HCEC 1CT (cell line): Measurements from ENCODE around the gene FNDC3B.
A peak's percentile ranks its signal among the peaks of the same experiment; 100 is the strongest.

Experiments used
- DNase-seq: peaks from one replicate; pipeline ENCODE4 v3.0.0-alpha.2; 2017

Gene FNDC3B

GRCh38 chr3:172056416-172056815 is 17.0 kb downstream of the FNDC3B start:
- DNase-seq = no peak

- no peak for DNase-seq
These were observed 17.7 kb downstream of the FNDC3B start for GRCh38 chr3:172057059-172057458.

GRCh38 chr3:172057624-172058327 is 18.4 kb downstream of the FNDC3B start:
- no peak for DNase-seq

- DNase-seq = no peak
These were observed 20.2 kb downstream of the FNDC3B start for GRCh38 chr3:172059532-172059931.

- DNase-seq = no peak
These were observed 20.9 kb downstream of the FNDC3B start for GRCh38 chr3:172060234-172060633.

GRCh38 chr3:172061724-172062184 is 22.4 kb downstream of the FNDC3B start:
- DNase-seq = peak; percentile 41

- no peak for DNase-seq
These were observed 23.4 kb downstream of the FNDC3B start for GRCh38 chr3:172062761-172063160.

- no peak for DNase-seq
These were observed 24.4 kb downstream of the FNDC3B start for GRCh38 chr3:172063456-172064432.

- peak; percentile 66 for DNase-seq
These were observed 26.1 kb downstream of the FNDC3B start for GRCh38 chr3:172065527-172065926.

GRCh38 chr3:172065967-172066762 is 26.8 kb downstream of the FNDC3B start:
- no peak for DNase-seq

- no peak for DNase-seq
These were observed 27.8 kb downstream of the FNDC3B start for GRCh38 chr3:172066880-172067796.

- no peak for DNase-seq
These were observed 28.6 kb downstream of the FNDC3B start for GRCh38 chr3:172067837-172068440.

GRCh38 chr3:172068977-172069376 is 29.6 kb downstream of the FNDC3B start:
- DNase-seq = no peak

- DNase-seq = no peak
These were observed 30.1 kb downstream of the FNDC3B start for GRCh38 chr3:172069478-172069877.

- DNase-seq = no peak
These were observed 30.9 kb downstream of the FNDC3B start for GRCh38 chr3:172070269-172070668.

- no peak for DNase-seq
These were observed 31.4 kb downstream of the FNDC3B start for GRCh38 chr3:172070802-172071201.

GRCh38 chr3:172071780-172072330 is 32.5 kb downstream of the FNDC3B start:
- no peak for DNase-seq

GRCh38 chr3:172072543-172072942 is 33.2 kb downstream of the FNDC3B start:
- no peak for DNase-seq

- no peak for DNase-seq
These were observed 34.0 kb downstream of the FNDC3B start for GRCh38 chr3:172073262-172073915.

- no peak for DNase-seq
These were observed 34.7 kb downstream of the FNDC3B start for GRCh38 chr3:172074032-172074431.

- no peak for DNase-seq
These were observed 35.2 kb downstream of the FNDC3B start for GRCh38 chr3:172074586-172074985.
